Right ventricle myocardium superior (tissue), 1 donor: Measurements from ENCODE around the gene GZMM. TPM values are rescaled to one million over a fixed set of nuclear protein-coding genes. Genes with fewer than 3 reads are reported as not detected.

Experiments used
- ATAC-seq: fragments of 200-7000 bp; cut with Tn5 transposase; one replicate; pipeline ENCODE4 v1.9.1; 2020; ENCODE audit warnings: mild to moderate bottlenecking; ENCODE audit not compliant: poor library complexity
- DNase-seq: peaks from one replicate; pipeline ENCODE4 v3.0.0-alpha.2; 2020
- intact Hi-C: fragments of 100-400 bp; cut with DNase I; formaldehyde crosslinking; loops from one replicate; pipeline ENCODE4 v1.11.2; 2022
- total RNA-seq: library from RNA; stranded (reverse); fragmentation: NEBNext Ultra II Directional; extraction: Animal tissue kit (Norgen Biotek cat#: 25700); gene quantifications from one replicate; pipeline ENCODE4 v1.2.1, GENCODE V29; 2021
- donor health status: DM: no; HTN: yes; CAD: no; lungs with severe emphysema.

The GZMM gene
- total RNA-seq, 1 donor from 2014 or later = 0.32 TPM

DNA sequence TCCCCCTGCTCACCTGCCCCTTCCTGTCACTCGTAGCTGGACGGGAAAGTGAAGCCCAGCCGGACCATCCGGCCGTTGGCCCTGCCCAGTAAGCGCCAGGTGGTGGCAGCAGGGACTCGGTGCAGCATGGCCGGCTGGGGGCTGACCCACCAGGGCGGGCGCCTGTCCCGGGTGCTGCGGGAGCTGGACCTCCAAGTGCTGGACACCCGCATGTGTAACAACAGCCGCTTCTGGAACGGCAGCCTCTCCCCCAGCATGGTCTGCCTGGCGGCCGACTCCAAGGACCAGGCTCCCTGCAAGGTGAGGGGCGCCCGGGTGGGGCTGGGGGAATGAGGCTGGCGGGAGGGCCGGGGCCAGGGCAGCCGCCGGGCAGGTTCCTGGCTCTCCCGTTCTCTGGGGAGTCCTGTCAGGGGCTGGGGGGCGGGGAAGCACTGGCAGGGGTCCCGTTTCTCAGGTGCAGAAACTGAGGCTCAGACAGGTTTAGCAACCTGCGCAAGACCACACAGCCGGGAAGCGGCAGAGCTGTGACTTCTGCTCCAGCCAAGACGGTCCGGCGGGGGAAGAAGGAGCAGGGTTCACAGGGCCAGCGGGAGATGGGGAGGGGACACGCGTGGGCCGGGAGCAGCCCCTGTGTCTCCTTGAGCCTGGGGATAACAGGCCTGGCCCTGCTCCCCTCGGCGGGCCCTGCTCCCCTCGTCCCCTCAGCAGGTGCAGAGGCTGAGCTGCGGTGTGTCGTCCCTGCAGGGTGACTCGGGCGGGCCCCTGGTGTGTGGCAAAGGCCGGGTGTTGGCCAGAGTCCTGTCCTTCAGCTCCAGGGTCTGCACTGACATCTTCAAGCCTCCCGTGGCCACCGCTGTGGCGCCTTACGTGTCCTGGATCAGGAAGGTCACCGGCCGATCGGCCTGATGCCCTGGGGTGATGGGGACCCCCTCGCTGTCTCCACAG lies 5.3 kb downstream of the GZMM start:
- DNase-seq (no peak), ATAC-seq (no peak)
- intact Hi-C loops = no loop called here

DNA sequence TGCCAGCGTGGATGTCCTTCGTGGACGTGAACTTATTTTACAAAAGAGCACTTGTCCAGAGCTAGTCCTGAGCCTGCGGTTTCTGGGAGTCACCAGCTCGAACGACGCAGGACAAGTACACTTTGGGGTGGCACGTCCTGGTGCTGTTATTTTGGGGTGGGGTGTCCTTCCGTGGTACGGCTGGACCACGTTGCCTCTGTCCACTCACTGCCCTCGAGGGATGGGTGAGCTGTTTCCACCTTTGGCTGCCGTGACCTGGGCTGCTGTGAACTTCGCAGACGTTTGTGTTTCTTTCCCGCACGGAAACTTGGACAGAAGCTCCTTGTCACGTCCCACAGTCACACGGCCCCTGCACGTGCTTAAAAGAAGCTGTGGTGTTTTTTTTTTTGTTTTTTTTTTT lies 11.0 kb downstream of the GZMM start:
- ATAC-seq (no peak), DNase-seq (no peak)
- intact Hi-C loops = no loop called here

DNA sequence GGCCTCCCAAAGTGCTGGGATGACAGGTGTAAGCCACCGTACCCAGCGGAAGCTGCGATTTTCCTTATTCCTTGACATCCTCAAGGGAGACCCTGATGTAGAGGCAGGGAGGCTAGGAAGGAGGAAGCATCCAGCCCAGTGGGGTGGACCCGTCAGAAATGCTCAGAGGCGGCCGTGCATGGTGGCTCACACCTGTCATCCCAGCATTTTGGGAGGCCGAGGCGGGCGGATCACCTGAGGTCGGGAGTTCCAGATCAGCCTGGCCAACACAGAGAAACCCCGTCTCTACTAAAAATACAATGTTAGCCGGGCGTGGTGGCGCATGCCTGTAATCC lies 11.6 kb downstream of the GZMM start:
- DNase-seq (no peak), ATAC-seq (no peak)
- intact Hi-C loops = no loop called here

DNA sequence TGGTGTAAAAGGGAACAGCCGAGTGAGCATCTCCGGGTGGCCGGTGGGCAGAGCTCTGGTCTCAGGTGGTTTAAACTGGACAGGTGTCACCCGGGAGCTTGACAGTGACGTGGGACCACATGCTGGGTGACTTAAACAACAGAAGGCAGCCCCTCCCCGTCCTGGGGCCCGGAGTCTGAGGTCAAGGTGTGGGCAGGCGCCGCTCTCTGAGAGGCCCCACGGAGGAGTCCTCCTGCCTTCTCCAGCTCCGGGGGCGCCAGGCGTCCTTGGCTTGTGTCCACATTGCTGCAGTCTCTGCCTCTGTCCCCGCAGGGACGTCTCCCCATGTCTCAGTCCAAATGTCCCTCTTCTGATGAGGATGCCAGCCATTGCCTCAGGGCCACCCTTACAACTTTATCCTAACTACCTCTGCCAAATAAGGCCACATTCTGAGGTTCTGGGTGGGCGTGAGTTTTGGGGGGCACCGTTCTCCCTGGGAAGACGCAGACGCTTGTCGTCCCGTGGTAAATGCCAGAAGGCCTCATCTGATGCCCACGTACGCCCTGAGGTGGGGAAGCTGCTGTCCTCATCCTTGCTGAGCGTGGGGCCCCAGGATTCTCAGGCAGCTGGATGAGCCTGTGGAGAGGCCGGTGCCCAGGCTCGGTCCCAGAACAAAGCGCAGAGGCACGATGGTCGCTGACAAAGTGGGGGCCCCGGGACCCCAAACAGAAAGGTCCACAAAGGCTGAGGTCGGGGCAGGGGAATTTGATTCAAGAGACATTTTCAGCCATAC lies 12.9 kb downstream of the GZMM start:
- DNase-seq (no peak), ATAC-seq (peak; percentile 5)
- intact Hi-C loops = no loop called here

DNA sequence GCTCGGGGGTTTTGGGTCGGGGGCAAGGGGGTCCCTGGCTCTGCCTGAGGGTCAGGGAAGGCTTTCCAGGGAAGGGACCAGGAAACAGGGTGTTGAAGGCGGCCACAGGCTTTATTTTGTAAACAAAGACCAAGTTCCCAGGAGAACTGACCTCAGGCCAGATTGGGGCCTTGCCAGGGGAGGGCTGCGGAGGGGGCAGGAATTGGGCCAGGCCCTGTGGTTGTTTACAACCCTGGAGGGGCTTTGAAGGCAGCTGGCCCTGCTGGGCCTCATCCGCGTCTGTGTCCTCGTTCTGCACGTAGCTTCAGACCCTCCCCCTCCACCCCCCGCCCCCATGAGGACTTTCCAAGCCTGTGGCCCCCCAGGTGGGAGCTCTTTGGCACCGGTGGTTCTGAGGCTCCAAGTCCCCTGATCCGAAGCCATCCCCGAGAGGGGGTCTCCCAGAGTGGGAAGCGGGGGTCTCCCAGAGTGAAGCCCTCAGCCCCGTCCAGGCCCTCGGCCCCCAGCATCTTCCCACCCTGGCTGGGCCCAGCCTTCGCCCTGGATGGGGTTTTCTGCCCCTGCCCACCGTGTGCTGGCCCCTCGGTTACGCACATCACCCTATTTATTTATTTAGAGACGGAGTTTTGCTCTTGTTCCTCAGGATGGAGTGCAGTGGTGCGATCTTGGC lies 15.1 kb downstream of the GZMM start:
- peak; percentile 68 for ATAC-seq
- peak; percentile 74 for DNase-seq

DNA sequence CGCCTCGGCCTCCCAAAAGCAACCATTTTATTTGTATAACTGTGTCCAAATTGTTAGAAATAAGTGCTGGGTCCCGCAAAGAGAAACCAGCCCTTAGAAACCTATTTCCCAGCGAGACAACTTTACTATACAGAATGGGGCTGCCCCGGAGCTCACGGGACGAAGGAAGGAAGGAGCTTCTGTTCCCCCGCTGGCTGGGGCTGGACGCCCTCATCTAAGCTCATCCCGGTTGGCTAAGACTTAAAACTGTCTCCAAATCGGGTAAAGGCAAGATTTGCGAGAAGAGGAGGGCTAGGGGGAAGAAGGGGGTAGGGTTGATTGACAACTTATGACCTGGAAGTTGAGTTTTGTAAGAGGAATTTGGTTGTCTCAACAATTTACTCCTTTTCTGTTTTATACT lies 16.3 kb downstream of the GZMM start:
- intact Hi-C loops = no loop called here
- ATAC-seq = no peak
- no peak for DNase-seq

More for the DNA sequence above, 15.1 kb downstream of the GZMM start:
- intact Hi-C loops = no loop called here

DNA sequence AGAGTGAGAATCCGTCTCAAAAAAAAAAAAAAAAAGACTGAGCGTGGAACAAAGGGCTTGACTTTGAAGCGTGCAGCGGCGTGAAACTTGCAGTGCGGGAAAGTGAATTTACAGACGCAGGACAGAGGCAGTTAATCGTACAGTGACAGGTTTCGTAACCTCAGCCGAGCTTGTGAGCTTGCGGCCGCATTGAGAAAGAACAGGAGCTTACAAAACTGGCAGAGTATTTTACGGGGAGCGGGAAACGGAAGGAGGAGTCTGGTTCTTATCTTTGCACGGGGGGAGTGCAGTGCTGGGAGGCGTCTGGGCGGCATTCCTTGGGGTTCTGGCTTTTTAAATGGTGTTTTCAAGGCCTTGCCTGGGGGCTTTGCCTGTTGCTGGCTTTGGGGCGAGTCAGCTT lies 22.6 kb downstream of the GZMM start:
- peak; percentile 67 for DNase-seq
- peak; percentile 72 for ATAC-seq
- intact Hi-C loops = no loop called here

DNA sequence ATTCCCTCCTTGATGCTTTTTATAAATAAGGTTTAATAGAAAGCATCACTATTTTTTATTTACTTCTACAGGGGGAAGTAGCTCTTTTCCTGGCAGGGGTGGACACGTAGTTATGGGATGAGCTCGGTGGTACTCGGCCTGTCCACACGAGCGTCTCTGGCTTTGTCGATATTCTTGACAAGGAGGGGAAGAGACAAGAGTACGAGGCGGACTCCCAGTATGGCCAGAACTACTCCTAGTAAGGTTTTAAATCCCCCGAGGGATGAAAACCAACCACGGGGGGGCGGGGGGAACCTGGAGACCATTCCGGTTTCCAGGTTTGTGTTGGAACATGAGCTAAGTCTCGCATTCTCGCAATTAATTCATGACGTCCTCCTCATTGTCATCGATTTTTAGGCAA lies 23.0 kb downstream of the GZMM start:
- intact Hi-C loops = no loop called here
- ATAC-seq (no peak), DNase-seq (no peak)

DNA sequence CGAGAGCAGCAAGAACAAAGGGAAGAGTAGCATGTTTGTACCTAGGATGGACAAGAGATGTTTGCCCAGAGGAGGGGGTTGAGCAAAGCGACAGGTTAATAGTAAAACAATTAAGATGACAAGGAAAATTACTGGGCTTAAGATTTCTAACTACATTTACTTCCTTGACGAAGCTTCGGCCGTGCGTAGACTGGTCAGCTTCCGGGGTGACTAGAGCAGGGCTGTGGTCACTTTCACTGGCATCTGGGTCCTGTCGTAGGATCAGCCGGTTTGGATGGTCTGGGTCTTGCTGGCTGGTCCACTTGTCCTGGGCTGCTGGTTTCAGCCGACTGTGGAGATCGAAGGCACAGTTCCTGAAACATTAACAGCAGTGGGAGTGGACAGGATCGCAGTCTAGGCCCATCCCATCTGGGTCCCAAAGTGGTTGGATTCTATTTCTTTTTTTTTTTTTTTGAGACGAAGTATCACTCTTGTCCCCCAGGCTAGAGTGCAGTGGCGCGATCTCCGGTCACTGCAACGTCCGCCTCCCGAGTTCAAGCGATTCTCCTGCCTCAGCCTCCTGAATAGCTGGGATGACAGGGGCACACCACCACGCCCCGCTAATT lies 23.5 kb downstream of the GZMM start:
- no peak for ATAC-seq
- intact Hi-C loops = no loop called here
- no peak for DNase-seq

DNA sequence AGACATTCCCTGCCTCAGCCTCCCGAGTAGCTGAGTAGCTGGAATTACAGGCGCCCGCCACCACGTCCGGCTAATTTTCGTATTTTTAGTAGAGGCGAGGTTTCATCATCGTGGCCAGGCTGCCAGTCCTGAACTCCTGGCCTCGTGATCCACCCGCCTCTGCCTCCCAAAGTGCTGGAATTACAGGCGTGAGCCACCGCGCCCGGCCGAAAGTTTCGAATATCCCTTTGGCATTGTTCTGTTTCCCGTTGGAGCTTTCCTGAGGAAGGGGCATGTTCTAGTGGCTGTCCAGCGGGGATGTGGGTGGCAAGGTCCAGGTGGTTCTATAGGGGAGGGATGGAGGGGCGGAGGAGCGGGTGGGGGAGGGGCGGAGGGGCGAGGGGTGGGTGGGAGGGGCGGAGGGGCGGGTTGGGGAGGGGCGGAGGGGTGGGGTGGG lies 26.4 kb downstream of the GZMM start:
- intact Hi-C loops = no loop called here
- DNase-seq = peak; percentile 39
- ATAC-seq = no peak

DNA sequence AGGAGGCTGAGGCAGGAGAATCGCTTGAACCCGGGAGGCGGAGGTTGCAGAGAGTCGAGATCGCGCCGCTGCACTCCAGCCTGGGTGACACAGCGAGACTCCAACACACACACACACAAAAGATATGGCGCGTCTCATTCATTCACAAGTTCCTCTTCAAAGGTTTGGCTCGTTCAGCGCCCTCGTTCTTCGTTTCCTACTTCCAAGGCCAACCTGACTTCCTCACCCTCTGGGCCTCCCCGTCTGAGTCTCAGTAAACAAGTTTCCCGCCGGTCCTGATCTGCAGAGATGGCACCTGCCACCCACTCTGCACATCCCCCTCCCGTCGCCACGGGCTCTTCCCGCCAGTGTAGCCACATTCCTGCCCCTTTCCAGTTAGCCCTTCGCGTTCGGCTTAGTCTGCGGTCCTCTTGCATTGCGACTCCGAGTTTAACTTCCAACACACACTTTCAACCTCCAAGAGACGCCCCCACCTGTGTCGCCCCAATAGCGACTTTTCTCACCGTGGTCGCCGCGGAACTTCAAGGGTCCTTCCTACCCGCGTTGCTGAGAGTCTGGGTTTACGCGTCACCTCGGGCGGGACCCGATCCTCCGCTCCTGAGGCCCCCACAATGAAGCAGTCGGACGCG lies 27.2 kb downstream of the GZMM start:
- DNase-seq = peak; percentile 50
- no peak for ATAC-seq
- intact Hi-C loops = no loop called here

DNA sequence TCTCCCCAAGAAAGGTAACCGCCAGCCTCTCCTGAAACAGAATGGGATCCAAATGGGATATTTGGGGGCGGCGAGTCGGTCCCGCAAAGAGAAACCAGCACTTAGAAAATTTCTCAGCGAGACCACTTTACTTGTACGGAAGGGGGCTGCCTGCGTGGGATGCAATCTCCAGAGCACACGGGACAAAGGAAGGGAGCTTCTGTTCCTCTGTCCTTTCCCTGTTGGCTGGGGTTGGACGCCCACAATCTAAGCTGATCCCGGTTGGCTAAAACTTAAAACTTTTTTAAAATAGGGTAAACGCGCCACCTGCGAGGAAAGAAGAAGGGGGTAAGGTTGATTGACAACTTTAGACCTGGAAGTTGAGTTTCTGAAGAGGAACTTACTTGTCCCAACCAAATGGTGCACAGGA lies 27.7 kb downstream of the GZMM start:
- intact Hi-C loops = no loop called here
- DNase-seq (no peak), ATAC-seq (no peak)

DNA sequence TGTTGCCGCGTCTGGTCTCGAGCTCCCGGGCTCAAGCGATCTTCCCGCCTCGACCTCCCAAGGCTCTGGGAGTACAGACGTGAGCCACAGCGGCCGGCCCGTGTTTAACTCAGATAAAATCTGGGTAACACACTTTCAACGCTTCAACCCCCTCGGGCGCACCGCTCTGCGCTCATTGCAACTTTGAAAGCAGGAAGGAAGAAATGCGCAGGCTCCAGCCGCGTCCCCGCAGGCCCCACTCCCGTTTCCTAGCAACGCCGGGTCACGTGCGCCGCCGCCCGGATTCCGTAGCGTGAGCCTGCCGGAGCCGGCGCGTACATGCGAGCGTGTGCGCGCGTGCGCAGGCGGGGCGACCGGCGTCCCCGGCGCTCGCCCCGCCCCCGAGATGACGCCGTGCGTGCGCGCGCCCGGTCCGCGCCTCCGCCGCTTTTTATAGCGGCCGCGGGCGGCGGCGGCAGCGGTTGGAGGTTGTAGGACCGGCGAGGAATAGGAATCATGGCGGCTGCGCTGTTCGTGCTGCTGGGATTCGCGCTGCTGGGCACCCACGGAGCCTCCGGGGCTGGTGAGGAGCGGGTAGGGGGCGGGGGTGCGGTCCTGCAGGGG lies 28.4 kb downstream of the GZMM start, which contains the start of gene BSG:
Gene BSG, plus strand, starts transcription at position 457 of the 603 bp plus-strand sequence. Its CDS starts 39 bp downstream, at position 496.
- DNase-seq = peak; percentile 99
- ATAC-seq = peak; percentile 78
- intact Hi-C loops = no loop called here

DNA sequence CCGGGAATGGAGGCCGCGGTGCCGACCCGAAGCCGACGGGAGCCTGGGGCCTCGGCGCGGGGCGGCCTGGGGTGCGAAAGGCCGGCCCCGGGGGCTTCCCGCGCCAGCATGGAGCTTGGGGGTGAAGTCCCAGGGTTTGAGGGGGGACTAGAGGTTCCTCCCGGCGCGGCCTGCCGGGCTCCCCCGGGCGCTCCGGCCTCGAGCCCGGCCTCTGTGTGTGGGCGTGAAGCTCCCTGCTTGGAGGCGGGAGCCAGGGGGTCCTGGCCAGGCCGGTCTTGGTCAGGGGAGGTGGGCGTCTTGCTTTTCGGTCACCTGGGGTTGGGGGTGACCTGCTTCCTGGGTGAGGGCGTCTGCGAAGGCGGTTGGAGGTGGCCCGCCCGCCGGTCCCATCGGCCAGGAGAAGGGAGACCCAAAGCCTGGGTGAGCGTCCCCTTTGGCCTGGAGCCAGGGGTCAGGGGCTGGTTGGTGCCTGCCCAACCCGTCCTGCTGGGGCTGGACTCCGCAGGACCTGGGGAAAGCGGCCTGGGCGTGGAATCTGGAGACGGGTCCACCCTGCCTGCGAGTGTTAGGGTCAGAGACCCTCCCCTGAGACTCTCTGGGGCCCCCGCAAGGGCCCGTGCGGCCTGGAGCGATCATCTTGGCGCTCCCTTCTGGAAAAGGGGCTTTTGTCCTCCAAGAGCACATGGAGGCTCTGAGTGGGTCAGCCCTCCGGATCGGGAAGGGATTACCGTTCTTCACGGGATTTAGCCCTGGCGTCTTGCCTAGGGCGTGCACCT lies 29.1 kb downstream of the GZMM start:
- intact Hi-C loops = no loop called here
- ATAC-seq (no peak), DNase-seq (peak; percentile 62)

DNA sequence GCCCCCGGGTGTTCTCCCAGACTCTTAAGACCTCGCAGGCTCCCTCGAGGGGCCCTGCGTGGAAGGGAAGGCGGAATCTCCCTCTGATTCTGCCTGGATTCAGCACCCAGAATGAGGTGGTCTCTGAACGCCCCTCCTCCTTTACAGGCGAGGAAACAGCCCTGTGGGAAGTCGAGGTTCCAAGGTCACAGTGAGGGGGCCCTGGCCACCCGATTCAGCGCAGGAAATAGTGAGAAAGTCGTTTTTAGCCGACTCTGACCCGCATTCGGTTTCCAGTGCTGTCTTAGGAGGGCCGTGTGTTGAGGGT lies 29.6 kb downstream of the GZMM start:
- ATAC-seq (no peak), DNase-seq (no peak)
- intact Hi-C loops = no loop called here

DNA sequence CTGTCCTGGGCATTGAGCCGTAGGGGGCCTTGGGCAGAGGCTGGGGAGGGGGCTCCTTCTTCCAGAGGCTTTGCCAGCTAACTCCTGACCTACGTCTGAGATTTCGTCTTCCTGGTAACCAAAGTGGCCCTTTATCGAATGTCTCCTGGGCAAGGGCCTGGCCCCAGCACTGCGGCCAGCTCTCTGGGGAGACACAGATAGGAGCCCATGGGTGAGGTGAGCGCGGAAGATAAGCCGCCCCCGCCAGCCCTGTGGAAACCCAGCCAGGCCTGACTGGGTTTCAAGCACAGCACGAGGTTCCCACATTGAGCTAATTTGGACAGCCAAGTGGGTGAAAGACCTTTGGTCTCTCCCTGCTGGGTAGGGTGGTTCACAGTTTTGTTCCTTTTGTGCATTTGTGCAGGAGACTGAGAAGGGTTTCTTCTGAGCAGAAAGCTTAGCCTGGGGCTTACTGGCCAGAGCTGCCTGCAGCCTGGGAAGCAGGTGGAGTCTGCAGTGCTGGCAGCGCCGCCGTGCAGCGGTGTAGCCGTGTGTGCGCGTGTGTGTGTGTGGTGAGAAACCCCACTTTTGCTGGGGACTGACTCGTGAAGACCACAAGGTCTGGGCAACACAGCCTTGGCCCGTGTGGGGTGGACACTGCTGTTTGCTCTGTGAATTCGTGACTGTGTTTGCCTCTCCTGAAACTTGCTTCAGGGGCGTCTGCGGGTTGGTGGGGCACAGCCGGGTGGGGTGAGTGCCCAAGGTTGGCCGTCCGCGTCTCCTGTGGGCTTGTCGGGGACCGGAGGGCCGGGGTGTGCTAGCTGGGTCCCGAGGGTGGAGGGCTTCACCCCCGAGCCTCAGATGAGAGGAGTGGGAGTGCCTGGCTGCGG lies 31.0 kb downstream of the GZMM start:
- DNase-seq (peak; percentile 79), ATAC-seq (peak; percentile 51)
- intact Hi-C loops = no loop called here
